Measurements from ENCODE around the gene LCK.

DNA sequence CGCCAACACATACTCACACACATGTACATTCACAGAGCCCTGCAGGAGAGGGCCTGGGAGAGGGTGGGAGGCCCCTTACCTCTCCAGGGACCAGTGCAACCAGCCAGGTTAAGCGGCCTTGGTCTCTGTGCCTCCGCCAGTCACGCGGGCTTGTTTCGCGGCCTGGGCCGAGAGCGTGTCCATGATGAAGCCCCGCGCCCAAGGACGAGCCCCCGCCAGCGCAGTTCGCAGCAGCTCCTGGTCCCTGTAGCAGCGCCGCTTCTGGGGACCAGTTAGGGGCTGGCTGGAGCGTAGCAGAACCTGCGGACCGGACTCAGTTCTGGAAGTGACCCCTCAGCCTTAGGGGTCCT is 11.3 kb upstream of the LCK start:
- TF ChIP-seq, protein P1, sequence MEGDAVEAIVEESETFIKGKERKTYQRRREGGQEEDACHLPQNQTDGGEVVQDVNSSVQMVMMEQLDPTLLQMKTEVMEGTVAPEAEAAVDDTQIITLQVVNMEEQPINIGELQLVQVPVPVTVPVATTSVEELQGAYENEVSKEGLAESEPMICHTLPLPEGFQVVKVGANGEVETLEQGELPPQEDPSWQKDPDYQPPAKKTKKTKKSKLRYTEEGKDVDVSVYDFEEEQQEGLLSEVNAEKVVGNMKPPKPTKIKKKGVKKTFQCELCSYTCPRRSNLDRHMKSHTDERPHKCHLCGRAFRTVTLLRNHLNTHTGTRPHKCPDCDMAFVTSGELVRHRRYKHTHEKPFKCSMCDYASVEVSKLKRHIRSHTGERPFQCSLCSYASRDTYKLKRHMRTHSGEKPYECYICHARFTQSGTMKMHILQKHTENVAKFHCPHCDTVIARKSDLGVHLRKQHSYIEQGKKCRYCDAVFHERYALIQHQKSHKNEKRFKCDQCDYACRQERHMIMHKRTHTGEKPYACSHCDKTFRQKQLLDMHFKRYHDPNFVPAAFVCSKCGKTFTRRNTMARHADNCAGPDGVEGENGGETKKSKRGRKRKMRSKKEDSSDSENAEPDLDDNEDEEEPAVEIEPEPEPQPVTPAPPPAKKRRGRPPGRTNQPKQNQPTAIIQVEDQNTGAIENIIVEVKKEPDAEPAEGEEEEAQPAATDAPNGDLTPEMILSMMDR (IDR thresholded peaks at IDR 0.05; ENCODE audit: poor library complexity, severe bottlenecking) = no peak
- TF ChIP-seq EZH2 (IDR thresholded peaks at IDR 0.05; ENCODE audit: borderline replicate concordance, insufficient read depth, low read length, poor library complexity, severe bottlenecking) (no peak), POLR2AphosphoS5 (IDR thresholded peaks at IDR 0.05) (no peak), TAF1 (IDR thresholded peaks at IDR 0.05; ENCODE audit: low read depth) (no peak), EP300 (conservative IDR thresholded peaks at IDR 0.05; ENCODE audit: poor library complexity, severe bottlenecking) (no peak)
